ENCODE results near the gene EVA1B. TPM values are rescaled to one million over a fixed set of nuclear protein-coding genes. Genes with fewer than 3 reads are reported as not detected.

EVA1B gene
- total and polyA plus RNA-seq, 2 of the 13 experiments (the other 11 are each of a cell fraction or from before 2014, with no cell fraction given), result 3.9 to 6.6 TPM

- TF ChIP-seq ZNF704 (CRISPR knock-in tag; IDR thresholded peaks at IDR 0.05; ENCODE audit: borderline replicate concordance) (0 out of 2 replicates have a peak, but pooled peaks have one; percentile 43), ZNF776 (CRISPR knock-in tag; IDR thresholded peaks at IDR 0.05) (no peak), MYNN (CRISPR knock-in tag; IDR thresholded peaks at IDR 0.05; ENCODE audit: low read depth) (no peak), POLR2A (IDR thresholded peaks at IDR 0.05; ENCODE audit: insufficient read depth in 1 of 2, low read depth in 2 of 2, low read length in 2 of 2) (peak; percentile 94 to 95), NCOA2 (CRISPR knock-in tag; IDR thresholded peaks at IDR 0.05) (no peak; the same call in 1 of the 2 replicates), NR2F6 (IDR thresholded peaks at IDR 0.05) (no peak), NR2F6 (CRISPR knock-in tag; IDR thresholded peaks at IDR 0.05) (0 out of 2 replicates have a peak, but pooled peaks have one; percentile 16), CSRNP1 (CRISPR knock-in tag; IDR thresholded peaks at IDR 0.05) (peak; percentile 54; the same call in 1 of the 2 replicates), ADNP (CRISPR knock-in tag; IDR thresholded peaks at IDR 0.05) (no peak), ZBTB3 (CRISPR knock-in tag; IDR thresholded peaks at IDR 0.05; ENCODE audit: borderline replicate concordance, low read depth) (no peak), KDM5B (CRISPR knock-in tag; IDR thresholded peaks at IDR 0.05; ENCODE audit: borderline replicate concordance) (peak; percentile 70; the same call in 1 of the 2 replicates), REPIN1 (CRISPR knock-in tag; IDR thresholded peaks at IDR 0.05; ENCODE audit: borderline replicate concordance, low read depth) (0 out of 2 replicates have a peak, but pooled peaks have one; percentile 71), ZBTB33 (CRISPR knock-in tag; IDR thresholded peaks at IDR 0.05) (no peak), HOXD1 (CRISPR knock-in tag; IDR thresholded peaks at IDR 0.05) (no peak), SIN3A (IDR thresholded peaks at IDR 0.05; ENCODE audit: borderline replicate concordance, low read depth, low read length) (no peak), SP2 (CRISPR knock-in tag; IDR thresholded peaks at IDR 0.05) (no peak), ZNF160 (CRISPR knock-in tag; IDR thresholded peaks at IDR 0.05) (no peak), ZFP36L2 (CRISPR knock-in tag; IDR thresholded peaks at IDR 0.05) (no peak), RFXAP (CRISPR knock-in tag; IDR thresholded peaks at IDR 0.05; ENCODE audit: borderline replicate concordance) (no peak), TRAFD1 (CRISPR knock-in tag; IDR thresholded peaks at IDR 0.05; ENCODE audit: borderline replicate concordance) (no peak), JUN (CRISPR knock-in tag; IDR thresholded peaks at IDR 0.05) (no peak), HINFP (CRISPR knock-in tag; IDR thresholded peaks at IDR 0.05; ENCODE audit: low read depth) (no peak), ZNF530 (CRISPR knock-in tag; IDR thresholded peaks at IDR 0.05; ENCODE audit: low read depth) (no peak)
These were observed at the start of gene EVA1B (continued) for GRCh38 chr1:36323636-36324352.
